ENCODE measurements around the gene RNF167. TPM values are rescaled to one million over a fixed set of nuclear protein-coding genes. Genes with fewer than 3 reads are reported as not detected.

Gene RNF167
- total and polyA plus RNA-seq, 2 of the 13 experiments (the other 11 are each of a cell fraction or from before 2014, with no cell fraction given) = 44.1 to 45.4 TPM

- no peak for TF ChIP-seq ZNF3 (CRISPR knock-in tag; IDR thresholded peaks at IDR 0.05)
- no peak for TF ChIP-seq SAP130 (CRISPR knock-in tag; IDR thresholded peaks at IDR 0.05; ENCODE audit: low read depth)
- TF ChIP-seq GABPB1 (CRISPR knock-in tag; IDR thresholded peaks at IDR 0.05) = no peak
- no peak for TF ChIP-seq SNAPC5 (CRISPR knock-in tag; IDR thresholded peaks at IDR 0.05; ENCODE audit: borderline replicate concordance)
- TF ChIP-seq FOXC1 (CRISPR knock-in tag; IDR thresholded peaks at IDR 0.05; ENCODE audit: borderline replicate concordance) = 0 out of 2 replicates have a peak, but pooled peaks have one; percentile 20
- TF ChIP-seq, protein P1, sequence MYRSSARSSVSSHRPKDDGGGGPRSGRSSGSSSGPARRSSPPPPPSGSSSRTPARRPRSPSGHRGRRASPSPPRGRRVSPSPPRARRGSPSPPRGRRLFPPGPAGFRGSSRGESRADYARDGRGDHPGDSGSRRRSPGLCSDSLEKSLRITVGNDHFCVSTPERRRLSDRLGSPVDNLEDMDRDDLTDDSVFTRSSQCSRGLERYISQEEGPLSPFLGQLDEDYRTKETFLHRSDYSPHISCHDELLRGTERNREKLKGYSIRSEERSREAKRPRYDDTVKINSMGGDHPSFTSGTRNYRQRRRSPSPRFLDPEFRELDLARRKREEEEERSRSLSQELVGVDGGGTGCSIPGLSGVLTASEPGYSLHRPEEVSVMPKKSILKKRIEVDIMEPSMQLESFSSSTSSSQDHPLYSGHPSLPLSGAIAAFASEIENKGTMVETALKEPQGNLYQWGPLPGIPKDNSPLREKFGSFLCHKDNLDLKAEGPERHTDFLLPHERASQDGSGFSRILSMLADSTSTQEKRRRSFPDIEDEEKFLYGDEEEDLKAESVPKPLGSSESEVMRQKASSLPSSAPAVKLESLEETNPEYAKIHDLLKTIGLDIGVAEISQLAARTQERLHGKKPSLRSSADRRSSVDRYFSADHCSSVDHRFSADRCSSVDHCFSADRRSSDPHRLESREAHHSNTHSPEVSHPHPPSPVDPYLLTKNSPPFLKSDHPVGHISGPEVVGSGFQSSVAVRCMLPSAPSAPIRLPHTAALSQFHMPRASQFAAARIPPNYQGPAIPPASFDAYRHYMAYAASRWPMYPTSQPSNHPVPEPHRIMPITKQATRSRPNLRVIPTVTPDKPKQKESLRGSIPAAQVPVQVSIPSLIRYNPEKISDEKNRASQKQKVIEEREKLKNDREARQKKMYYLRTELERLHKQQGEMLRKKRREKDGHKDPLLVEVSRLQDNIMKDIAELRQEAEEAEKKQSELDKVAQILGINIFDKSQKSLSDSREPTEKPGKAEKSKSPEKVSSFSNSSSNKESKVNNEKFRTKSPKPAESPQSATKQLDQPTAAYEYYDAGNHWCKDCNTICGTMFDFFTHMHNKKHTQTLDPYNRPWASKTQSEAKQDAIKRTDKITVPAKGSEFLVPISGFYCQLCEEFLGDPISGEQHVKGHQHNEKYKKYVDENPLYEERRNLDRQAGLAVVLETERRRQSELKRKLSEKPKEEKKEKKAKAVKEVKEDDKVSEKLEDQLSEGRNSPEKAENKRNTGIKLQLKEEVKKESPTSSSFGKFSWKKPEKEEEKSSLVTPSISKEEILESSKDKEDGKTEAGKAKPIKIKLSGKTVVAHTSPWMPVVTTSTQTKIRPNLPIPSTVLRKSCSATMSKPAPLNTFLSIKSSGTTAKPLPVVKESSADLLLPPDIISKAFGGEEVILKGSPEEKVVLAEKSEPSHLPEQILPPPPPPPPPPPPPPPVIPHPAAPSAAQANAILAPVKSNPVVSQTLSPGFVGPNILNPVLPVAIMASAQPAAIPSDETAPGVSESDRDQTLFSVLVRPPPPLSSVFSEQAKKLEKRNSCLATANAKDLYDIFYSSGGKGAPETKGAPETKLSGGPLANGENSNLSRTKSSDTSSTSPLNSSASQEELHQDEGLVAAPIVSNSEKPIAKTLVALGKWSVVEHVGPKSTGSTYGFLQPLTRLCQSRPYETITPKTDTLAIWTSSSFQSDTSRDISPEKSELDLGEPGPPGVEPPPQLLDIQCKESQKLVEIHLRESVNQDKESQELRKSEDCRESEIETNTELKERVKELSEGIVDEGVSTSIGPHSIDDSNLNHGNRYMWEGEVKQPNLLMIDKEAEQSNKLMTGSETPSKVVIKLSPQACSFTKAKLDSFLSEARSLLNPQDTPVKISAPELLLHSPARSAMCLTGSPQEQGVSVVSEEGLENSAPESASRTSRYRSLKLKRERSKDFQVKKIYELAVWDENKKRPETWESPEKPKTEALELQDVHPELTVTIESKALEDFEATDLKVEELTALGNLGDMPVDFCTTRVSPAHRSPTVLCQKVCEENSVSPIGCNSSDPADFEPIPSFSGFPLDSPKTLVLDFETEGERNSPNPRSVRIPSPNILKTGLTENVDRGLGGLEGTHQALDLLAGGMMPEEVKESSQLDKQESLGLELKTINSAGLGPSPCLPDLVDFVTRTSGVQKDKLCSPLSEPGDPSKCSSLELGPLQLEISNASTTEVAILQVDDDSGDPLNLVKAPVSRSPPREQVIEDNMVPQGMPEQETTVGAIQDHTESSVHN (CRISPR knock-in tag; IDR thresholded peaks at IDR 0.05) = 0 out of 2 replicates have a peak, but pooled peaks have one; percentile 39
- peak; percentile 43 for TF ChIP-seq STAG1 (CRISPR knock-in tag; IDR thresholded peaks at IDR 0.05)
- TF ChIP-seq HNRNPUL1 (IDR thresholded peaks at IDR 0.05; ENCODE audit: low read depth, low read length) = no peak
- no peak for TF ChIP-seq ELF1 (CRISPR knock-in tag; IDR thresholded peaks at IDR 0.05)
- TF ChIP-seq STAT5B (CRISPR knock-in tag; IDR thresholded peaks at IDR 0.05) = no peak
- TF ChIP-seq TRIM24 (CRISPR knock-in tag; IDR thresholded peaks at IDR 0.05) = no peak
- peak; percentile 97 for TF ChIP-seq HNRNPK (IDR thresholded peaks at IDR 0.05; ENCODE audit: low read depth, low read length, poor library complexity, severe bottlenecking)
- no peak for TF ChIP-seq PITX1 (CRISPR knock-in tag; IDR thresholded peaks at IDR 0.05)
- no peak for TF ChIP-seq PLRG1 (conservative IDR thresholded peaks at IDR 0.05)
- TF ChIP-seq ZFP82 (CRISPR knock-in tag; IDR thresholded peaks at IDR 0.05; ENCODE audit: borderline replicate concordance) = no peak
- TF ChIP-seq SNRNP70 (IDR thresholded peaks at IDR 0.05; ENCODE audit: low read depth, low read length) = no peak
- no peak for TF ChIP-seq KLF16 (CRISPR knock-in tag; IDR thresholded peaks at IDR 0.05)
- TF ChIP-seq ZNF7 (CRISPR knock-in tag; IDR thresholded peaks at IDR 0.05) = no peak
- 0 out of 2 replicates have a peak, but pooled peaks have one; percentile 32 for TF ChIP-seq SRF (IDR thresholded peaks at IDR 0.05; ENCODE audit: low read depth, low read length)
- TF ChIP-seq ZNF574 (CRISPR knock-in tag; IDR thresholded peaks at IDR 0.05) = 0 out of 2 replicates have a peak, but pooled peaks have one; percentile 1
- TF ChIP-seq ZMYM3 (CRISPR knock-in tag; IDR thresholded peaks at IDR 0.05) = no peak
Measured at GRCh38 chr17:4980644-4981216, 40.7 kb downstream of the RNF167 start (continued).

All from HepG2 (cell line).